Liver (tissue), 9 donors: ENCODE measurements around the gene GGT6. TPM values are rescaled to one million over a fixed set of nuclear protein-coding genes. Genes with fewer than 3 reads are reported as not detected.
A peak's percentile ranks its signal among the peaks of the same experiment; 100 is the strongest.

Experiments
- DNase-seq: peaks from one replicate; pipeline ENCODE4 v3.0.0-alpha.2; 2017; ENCODE audit warnings: low spot score
- H3K27ac ChIP-seq, 2 donors: one replicate each; pipeline ENCODE4 v1.7.0; 2013; ENCODE audit warnings: inconsistent platforms in 2 of 2, low read length in 2 of 2, control low read depth in 1 of 2, low read depth in 1 of 2, mild to moderate bottlenecking in 1 of 2
- H3K27me3 ChIP-seq, 4 donors: one replicate each; pipeline versions ENCODE4 v1.6.1 to v1.7.0; 2013; ENCODE audit warnings: low read length in 3 of 4, inconsistent platforms in 1 of 4, mild to moderate bottlenecking in 1 of 4, moderate library complexity in 1 of 4; ENCODE audit not compliant: control insufficient read depth in 4 of 4, insufficient read depth in 4 of 4
- H3K36me3 ChIP-seq, 4 donors: one replicate each; pipeline versions ENCODE4 v1.6.1 to v1.7.0; 2013; ENCODE audit warnings: low read length in 3 of 4, mild to moderate bottlenecking in 3 of 4, low read depth in 1 of 4, moderate library complexity in 1 of 4; ENCODE audit not compliant: control insufficient read depth in 4 of 4, insufficient read depth in 3 of 4
- H3K4me1 ChIP-seq, 4 donors: one replicate each; pipeline versions ENCODE4 v1.6.1 to v1.7.0; 2013; ENCODE audit warnings: low read length in 3 of 4, mild to moderate bottlenecking in 3 of 4, moderate library complexity in 1 of 4; ENCODE audit not compliant: control insufficient read depth in 4 of 4, insufficient read depth in 4 of 4
- H3K4me3 ChIP-seq, 3 donors: one replicate each; pipeline versions ENCODE4 v1.6.1 to v1.7.0; 2013; ENCODE audit warnings: low read length in 3 of 3, control low read depth in 1 of 3, low read depth in 1 of 3, mild to moderate bottlenecking in 1 of 3
- H3K9ac ChIP-seq, 2 donors: one replicate each; pipeline ENCODE4 v1.7.0; 2013; ENCODE audit warnings: low read length in 2 of 2, mild to moderate bottlenecking in 2 of 2, moderate library complexity in 2 of 2, control low read depth in 1 of 2, low read depth in 1 of 2
- H3K9me3 ChIP-seq, 4 donors: one replicate each; pipeline versions ENCODE4 v1.6.1 to v1.7.0; 2013; ENCODE audit warnings: low read length in 3 of 4; ENCODE audit not compliant: control insufficient read depth in 4 of 4
- EGR1 ChIP-seq, 2 donors: IDR thresholded peaks; 2 replicates each; pipeline ENCODE4 v1.6.1; 2016 to 2018; ENCODE audit warnings: antibody characterized with exemption in 2 of 2, low read depth in 2 of 2
- FOXA1 ChIP-seq: IDR thresholded peaks from 2 replicates; pipeline ENCODE4 v1.6.1; 2016; ENCODE audit warnings: antibody characterized with exemption
- FOXA2 ChIP-seq: IDR thresholded peaks from 2 replicates; pipeline ENCODE4 v1.6.1; 2016; ENCODE audit warnings: antibody characterized with exemption
- GABPA ChIP-seq, 2 donors: IDR thresholded peaks in 1 of 2; conservative IDR thresholded peaks in 1 of 2; 2 replicates each; pipeline ENCODE4 v1.6.1; 2016; ENCODE audit warnings: antibody characterized with exemption in 2 of 2, mild to moderate bottlenecking in 1 of 2, moderate library complexity in 1 of 2
- HNF4A ChIP-seq, 2 donors: conservative IDR thresholded peaks; 2 replicates each; pipeline ENCODE4 v1.6.1; 2016; ENCODE audit warnings: antibody characterized with exemption in 2 of 2, mild to moderate bottlenecking in 2 of 2
- HNF4G ChIP-seq: IDR thresholded peaks from 2 replicates; pipeline ENCODE4 v1.6.1; 2016; ENCODE audit warnings: antibody characterized with exemption
- JUND ChIP-seq, 2 donors: IDR thresholded peaks; 2 replicates each; pipeline ENCODE4 v1.6.1; 2016; ENCODE audit warnings: antibody characterized with exemption in 2 of 2
- NR2F2 ChIP-seq: IDR thresholded peaks from 2 replicates; pipeline ENCODE4 v1.6.1; 2016; ENCODE audit warnings: antibody characterized with exemption
- RAD21 ChIP-seq, 2 donors: IDR thresholded peaks; 2 replicates each; pipeline ENCODE4 v1.6.1; 2016; ENCODE audit warnings: antibody characterized with exemption in 2 of 2, mild to moderate bottlenecking in 2 of 2
- RXRA ChIP-seq, 2 donors: IDR thresholded peaks; 2 replicates each; pipeline ENCODE4 v1.6.1; 2017 to 2018; ENCODE audit warnings: antibody characterized with exemption in 2 of 2, mild to moderate bottlenecking in 1 of 2
- SP1 ChIP-seq: IDR thresholded peaks from 2 replicates; pipeline ENCODE4 v1.6.1; 2018; ENCODE audit warnings: antibody characterized with exemption, mild to moderate bottlenecking
- TAF1 ChIP-seq: conservative IDR thresholded peaks from 2 replicates; pipeline ENCODE4 v1.6.1; 2016; ENCODE audit warnings: antibody characterized with exemption, mild to moderate bottlenecking
- YY1 ChIP-seq: IDR thresholded peaks from 2 replicates; pipeline ENCODE4 v1.6.1; 2016; ENCODE audit warnings: antibody characterized with exemption, mild to moderate bottlenecking
- WGBS: extraction: QIAGEN DNeasy Blood & Tissue Kit; methylation state at CpG from one replicate; pipeline ENCODE4 v1.1.7; 2013; 5-methylcytosine and 5-hydroxymethylcytosine counted together
- polyA plus RNA-seq, 2 donors: library from polyadenylated mRNA; stranded (reverse) in 1 of 2; unstranded in 1 of 2; fragments of 200-250 nt in 1 of 2; fragments of >200 nt in 1 of 2; fragmentation: Nextera tagmentation in 1 of 2; extraction: Ambion mirVana in 1 of 2; gene quantifications; one replicate each; pipeline versions ENCODE4 v1.2.1 to v1.2.3, GENCODE V29; 2013 to 2015
- total RNA-seq, 2 donors: library from RNA; depleted of rRNA; stranded (reverse); fragments of >200 nt; gene quantifications; one replicate each; pipeline ENCODE4 v1.2.3, GENCODE V29; 2014
- TF ChIP-seq, protein P1 (sequence below): IDR thresholded peaks from 2 replicates; pipeline ENCODE4 v1.6.1; 2016; ENCODE audit warnings: antibody characterized with exemption, mild to moderate bottlenecking
- TF ChIP-seq, protein P2 (sequence below): fragments of 150-350 bp; IDR thresholded peaks from 2 replicates; pipeline ENCODE4 v1.5.1; 2017; ENCODE audit warnings: improper control_type of control experiment, low read depth, low read length; ENCODE audit not compliant: missing input control
- TF ChIP-seq, protein P3 (sequence below): IDR thresholded peaks from 2 replicates; pipeline ENCODE4 v1.6.1; 2016; ENCODE audit warnings: antibody characterized with exemption
- TF ChIP-seq, protein P4 (sequence below): IDR thresholded peaks from 2 replicates; pipeline ENCODE4 v1.6.1; 2016; ENCODE audit warnings: antibody characterized with exemption
- donor health status: healthy.
- donor health status: healthy.
- donor health status: healthy.
- donor health status: healthy.
- donor health status: healthy.

GGT6 gene
- total and polyA plus RNA-seq, 4 donors = 0.19 to 1.1 (median 0.53) TPM

DNA sequence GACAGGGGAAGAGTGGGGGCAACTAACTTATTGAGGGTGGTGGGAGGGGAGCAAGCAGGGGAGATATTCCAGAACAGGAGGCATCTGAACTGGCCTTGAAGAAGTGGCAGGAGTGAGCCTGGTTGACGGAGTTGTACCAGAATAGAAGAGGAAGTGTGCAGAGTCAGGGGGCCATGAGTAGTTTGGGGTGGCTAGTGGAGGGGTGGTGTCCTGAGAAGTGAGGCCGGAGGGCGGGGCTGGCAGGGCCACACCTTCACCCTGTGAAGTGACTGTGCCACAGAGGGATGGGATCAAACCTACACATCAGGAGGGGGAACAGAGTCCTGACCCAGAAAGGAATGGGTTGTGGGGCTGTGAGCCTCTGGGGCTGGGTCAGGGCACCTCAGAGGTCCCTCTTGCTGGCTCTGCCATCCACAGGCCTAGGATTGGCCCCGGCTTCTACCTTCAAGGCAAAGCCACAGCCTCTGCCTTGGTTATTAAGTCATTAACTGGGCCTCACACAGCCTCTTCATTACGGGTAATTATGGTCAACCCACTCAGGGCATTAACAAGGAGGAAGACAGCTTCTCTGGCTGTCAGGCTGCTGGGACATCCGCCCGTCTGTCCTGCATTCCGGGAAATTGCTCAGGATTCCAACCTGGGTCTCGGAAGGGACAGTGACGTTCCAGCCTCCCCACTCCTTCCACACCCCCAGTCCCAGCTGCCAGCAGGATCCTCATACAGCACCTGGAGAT, 49.0 kb downstream of the GGT6 start:
- Histone ChIP-seq H3K9ac (no peak overlapping the region), H3K9me3 (no peaks in the 10 kb centered on the region), H3K27me3 (no peaks in the 10 kb centered on the region), H3K4me3 (no peak overlapping the region), H3K4me1 (peaks cover 0 to 9% (median under 1%) of the 10 kb centered on the region in 4 donors), H3K27ac (no peak overlapping the region), H3K36me3 (no peaks in the 10 kb centered on the region)
- TF ChIP-seq FOXA1 (no peak), FOXA2 (no peak), TAF1 (no peak), RAD21 (IDR thresholded peaks at IDR 0.05) (no peak), HNF4A (conservative IDR thresholded peaks at IDR 0.05) (no peak), HNF4G (no peak), EGR1 (IDR thresholded peaks at IDR 0.05; ENCODE audit: low read depth in 2 of 2) (no peak), SP1 (no peak), NR2F2 (no peak), JUND (IDR thresholded peaks at IDR 0.05) (no peak)
- TF ChIP-seq, protein P1, sequence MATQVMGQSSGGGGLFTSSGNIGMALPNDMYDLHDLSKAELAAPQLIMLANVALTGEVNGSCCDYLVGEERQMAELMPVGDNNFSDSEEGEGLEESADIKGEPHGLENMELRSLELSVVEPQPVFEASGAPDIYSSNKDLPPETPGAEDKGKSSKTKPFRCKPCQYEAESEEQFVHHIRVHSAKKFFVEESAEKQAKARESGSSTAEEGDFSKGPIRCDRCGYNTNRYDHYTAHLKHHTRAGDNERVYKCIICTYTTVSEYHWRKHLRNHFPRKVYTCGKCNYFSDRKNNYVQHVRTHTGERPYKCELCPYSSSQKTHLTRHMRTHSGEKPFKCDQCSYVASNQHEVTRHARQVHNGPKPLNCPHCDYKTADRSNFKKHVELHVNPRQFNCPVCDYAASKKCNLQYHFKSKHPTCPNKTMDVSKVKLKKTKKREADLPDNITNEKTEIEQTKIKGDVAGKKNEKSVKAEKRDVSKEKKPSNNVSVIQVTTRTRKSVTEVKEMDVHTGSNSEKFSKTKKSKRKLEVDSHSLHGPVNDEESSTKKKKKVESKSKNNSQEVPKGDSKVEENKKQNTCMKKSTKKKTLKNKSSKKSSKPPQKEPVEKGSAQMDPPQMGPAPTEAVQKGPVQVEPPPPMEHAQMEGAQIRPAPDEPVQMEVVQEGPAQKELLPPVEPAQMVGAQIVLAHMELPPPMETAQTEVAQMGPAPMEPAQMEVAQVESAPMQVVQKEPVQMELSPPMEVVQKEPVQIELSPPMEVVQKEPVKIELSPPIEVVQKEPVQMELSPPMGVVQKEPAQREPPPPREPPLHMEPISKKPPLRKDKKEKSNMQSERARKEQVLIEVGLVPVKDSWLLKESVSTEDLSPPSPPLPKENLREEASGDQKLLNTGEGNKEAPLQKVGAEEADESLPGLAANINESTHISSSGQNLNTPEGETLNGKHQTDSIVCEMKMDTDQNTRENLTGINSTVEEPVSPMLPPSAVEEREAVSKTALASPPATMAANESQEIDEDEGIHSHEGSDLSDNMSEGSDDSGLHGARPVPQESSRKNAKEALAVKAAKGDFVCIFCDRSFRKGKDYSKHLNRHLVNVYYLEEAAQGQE = no peak
- TF ChIP-seq, protein P2, sequence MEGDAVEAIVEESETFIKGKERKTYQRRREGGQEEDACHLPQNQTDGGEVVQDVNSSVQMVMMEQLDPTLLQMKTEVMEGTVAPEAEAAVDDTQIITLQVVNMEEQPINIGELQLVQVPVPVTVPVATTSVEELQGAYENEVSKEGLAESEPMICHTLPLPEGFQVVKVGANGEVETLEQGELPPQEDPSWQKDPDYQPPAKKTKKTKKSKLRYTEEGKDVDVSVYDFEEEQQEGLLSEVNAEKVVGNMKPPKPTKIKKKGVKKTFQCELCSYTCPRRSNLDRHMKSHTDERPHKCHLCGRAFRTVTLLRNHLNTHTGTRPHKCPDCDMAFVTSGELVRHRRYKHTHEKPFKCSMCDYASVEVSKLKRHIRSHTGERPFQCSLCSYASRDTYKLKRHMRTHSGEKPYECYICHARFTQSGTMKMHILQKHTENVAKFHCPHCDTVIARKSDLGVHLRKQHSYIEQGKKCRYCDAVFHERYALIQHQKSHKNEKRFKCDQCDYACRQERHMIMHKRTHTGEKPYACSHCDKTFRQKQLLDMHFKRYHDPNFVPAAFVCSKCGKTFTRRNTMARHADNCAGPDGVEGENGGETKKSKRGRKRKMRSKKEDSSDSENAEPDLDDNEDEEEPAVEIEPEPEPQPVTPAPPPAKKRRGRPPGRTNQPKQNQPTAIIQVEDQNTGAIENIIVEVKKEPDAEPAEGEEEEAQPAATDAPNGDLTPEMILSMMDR = no peak
- TF ChIP-seq, protein P3, sequence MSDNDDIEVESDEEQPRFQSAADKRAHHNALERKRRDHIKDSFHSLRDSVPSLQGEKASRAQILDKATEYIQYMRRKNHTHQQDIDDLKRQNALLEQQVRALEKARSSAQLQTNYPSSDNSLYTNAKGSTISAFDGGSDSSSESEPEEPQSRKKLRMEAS = no peak
- TF ChIP-seq, protein P4, sequence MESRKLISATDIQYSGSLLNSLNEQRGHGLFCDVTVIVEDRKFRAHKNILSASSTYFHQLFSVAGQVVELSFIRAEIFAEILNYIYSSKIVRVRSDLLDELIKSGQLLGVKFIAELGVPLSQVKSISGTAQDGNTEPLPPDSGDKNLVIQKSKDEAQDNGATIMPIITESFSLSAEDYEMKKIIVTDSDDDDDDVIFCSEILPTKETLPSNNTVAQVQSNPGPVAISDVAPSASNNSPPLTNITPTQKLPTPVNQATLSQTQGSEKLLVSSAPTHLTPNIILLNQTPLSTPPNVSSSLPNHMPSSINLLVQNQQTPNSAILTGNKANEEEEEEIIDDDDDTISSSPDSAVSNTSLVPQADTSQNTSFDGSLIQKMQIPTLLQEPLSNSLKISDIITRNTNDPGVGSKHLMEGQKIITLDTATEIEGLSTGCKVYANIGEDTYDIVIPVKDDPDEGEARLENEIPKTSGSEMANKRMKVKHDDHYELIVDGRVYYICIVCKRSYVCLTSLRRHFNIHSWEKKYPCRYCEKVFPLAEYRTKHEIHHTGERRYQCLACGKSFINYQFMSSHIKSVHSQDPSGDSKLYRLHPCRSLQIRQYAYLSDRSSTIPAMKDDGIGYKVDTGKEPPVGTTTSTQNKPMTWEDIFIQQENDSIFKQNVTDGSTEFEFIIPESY = no peak
- no peak for DNase-seq
- WGBS = 90% methylated on average over 10 of the region's 10 CpGs

DNA sequence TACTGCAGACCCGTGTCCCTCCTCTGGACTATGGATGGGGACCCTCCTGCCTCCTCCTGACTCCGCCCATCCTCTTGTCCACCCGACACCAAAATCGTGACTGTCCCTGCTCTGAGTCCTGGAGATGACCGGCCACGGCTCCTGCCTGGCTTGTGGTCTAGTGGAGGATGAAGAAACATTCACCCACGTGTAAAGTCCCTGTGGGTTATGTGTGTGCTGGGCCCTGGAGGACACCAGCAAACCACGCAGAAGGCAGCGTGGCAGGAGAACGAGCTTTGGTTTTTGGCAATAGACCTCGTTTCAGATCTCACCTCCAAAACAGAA, 49.8 kb downstream of the GGT6 start:
- DNase-seq = no peak
- WGBS = 75% methylated on average over 11 of the region's 11 CpGs
- H3K4me1 ChIP-seq = peaks cover 0 to 12% (median 3%) of the 10 kb centered on the region in 4 donors
- no peak overlapping the region for H3K4me3 ChIP-seq
- TF ChIP-seq EGR1 (IDR thresholded peaks at IDR 0.05; ENCODE audit: low read depth in 2 of 2) (no peak), GABPA (IDR thresholded peaks at IDR 0.05 in 1 of 2, conservative IDR thresholded peaks at IDR 0.05 in 1 of 2) (no peak), RXRA (IDR thresholded peaks at IDR 0.05) (no peak), HNF4A (conservative IDR thresholded peaks at IDR 0.05) (no peak), JUND (IDR thresholded peaks at IDR 0.05) (no peak), YY1 (no peak), FOXA1 (no peak)
- TF ChIP-seq, protein P4 = no peak
- TF ChIP-seq, protein P3 = no peak
- TF ChIP-seq, protein P2 = no peak
- peak overlapping the region; percentile 66 to 72 for H3K27ac ChIP-seq
- no peaks in the 10 kb centered on the region for H3K36me3 ChIP-seq
- H3K27me3 ChIP-seq = no peaks in the 10 kb centered on the region
- no peak overlapping the region for H3K9ac ChIP-seq
- no peaks in the 10 kb centered on the region for H3K9me3 ChIP-seq
